ENCODE measurements around the gene CDC42EP3.

The CDC42EP3 gene

GRCh38 chr2:37676274-37676673 is 4.8 kb upstream of the CDC42EP3 start:
- in situ Hi-C loops (cut with MboI; ENCODE audit: low pct_unique_long_range_greater_than_20kb, low sequenced_read_pairs, unreplicated experiment), result no loop called here
- TF ChIP-seq, protein P1, sequence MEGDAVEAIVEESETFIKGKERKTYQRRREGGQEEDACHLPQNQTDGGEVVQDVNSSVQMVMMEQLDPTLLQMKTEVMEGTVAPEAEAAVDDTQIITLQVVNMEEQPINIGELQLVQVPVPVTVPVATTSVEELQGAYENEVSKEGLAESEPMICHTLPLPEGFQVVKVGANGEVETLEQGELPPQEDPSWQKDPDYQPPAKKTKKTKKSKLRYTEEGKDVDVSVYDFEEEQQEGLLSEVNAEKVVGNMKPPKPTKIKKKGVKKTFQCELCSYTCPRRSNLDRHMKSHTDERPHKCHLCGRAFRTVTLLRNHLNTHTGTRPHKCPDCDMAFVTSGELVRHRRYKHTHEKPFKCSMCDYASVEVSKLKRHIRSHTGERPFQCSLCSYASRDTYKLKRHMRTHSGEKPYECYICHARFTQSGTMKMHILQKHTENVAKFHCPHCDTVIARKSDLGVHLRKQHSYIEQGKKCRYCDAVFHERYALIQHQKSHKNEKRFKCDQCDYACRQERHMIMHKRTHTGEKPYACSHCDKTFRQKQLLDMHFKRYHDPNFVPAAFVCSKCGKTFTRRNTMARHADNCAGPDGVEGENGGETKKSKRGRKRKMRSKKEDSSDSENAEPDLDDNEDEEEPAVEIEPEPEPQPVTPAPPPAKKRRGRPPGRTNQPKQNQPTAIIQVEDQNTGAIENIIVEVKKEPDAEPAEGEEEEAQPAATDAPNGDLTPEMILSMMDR (IDR thresholded peaks at IDR 0.05; ENCODE audit: extremely low read depth, insufficient read depth, missing control alignments), result no peak
- no peak for DNase-seq (ENCODE audit: low spot score)

DNA sequence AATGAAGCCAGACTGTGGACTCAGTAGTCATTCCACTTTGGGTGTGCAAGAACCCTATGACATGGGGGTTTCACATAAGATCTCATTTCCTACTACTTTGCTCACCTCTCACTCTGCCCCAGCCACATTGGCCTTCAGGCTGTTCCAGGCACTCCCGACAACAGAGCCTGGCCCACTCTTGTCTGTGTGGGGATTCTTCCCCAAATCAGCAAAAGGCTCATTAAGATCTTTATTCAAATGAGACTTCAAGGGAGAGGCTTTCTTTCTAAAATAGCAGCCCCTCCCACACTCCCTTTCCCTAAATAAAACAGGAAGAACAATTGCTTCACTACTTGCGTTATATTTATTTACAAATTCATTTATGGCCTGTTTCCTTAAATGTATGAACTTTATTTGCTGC is 3.5 kb upstream of the CDC42EP3 start:
- TF ChIP-seq, protein P1 (IDR thresholded peaks at IDR 0.05; ENCODE audit: extremely low read depth, insufficient read depth, missing control alignments), result no peak
- in situ Hi-C loops (cut with MboI; ENCODE audit: low pct_unique_long_range_greater_than_20kb, low sequenced_read_pairs, unreplicated experiment), result no loop called here
- DNase-seq (ENCODE audit: low spot score), result no peak

- TF ChIP-seq, protein P1 (IDR thresholded peaks at IDR 0.05; ENCODE audit: extremely low read depth, insufficient read depth, missing control alignments), result no peak
- in situ Hi-C loops (cut with MboI; ENCODE audit: low pct_unique_long_range_greater_than_20kb, low sequenced_read_pairs, unreplicated experiment), result no loop called here
- no peak for DNase-seq (ENCODE audit: low spot score)
These were observed 1.4 kb upstream of the CDC42EP3 start for GRCh38 chr2:37672870-37673184.

GRCh38 chr2:37672104-37672869 is 845 bp upstream of the CDC42EP3 start:
- TF ChIP-seq, protein P1 (IDR thresholded peaks at IDR 0.05; ENCODE audit: extremely low read depth, insufficient read depth, missing control alignments), result no peak
- in situ Hi-C loops (cut with MboI; ENCODE audit: low pct_unique_long_range_greater_than_20kb, low sequenced_read_pairs, unreplicated experiment), result no loop called here
- DNase-seq (ENCODE audit: low spot score), result peak; percentile 90

- TF ChIP-seq, protein P1 (IDR thresholded peaks at IDR 0.05; ENCODE audit: extremely low read depth, insufficient read depth, missing control alignments), result no peak
- in situ Hi-C loops (cut with MboI; ENCODE audit: low pct_unique_long_range_greater_than_20kb, low sequenced_read_pairs, unreplicated experiment), result no loop called here
- no peak for DNase-seq (ENCODE audit: low spot score)
These were observed 318 bp upstream of the CDC42EP3 start for GRCh38 chr2:37671816-37672103.

DNA sequence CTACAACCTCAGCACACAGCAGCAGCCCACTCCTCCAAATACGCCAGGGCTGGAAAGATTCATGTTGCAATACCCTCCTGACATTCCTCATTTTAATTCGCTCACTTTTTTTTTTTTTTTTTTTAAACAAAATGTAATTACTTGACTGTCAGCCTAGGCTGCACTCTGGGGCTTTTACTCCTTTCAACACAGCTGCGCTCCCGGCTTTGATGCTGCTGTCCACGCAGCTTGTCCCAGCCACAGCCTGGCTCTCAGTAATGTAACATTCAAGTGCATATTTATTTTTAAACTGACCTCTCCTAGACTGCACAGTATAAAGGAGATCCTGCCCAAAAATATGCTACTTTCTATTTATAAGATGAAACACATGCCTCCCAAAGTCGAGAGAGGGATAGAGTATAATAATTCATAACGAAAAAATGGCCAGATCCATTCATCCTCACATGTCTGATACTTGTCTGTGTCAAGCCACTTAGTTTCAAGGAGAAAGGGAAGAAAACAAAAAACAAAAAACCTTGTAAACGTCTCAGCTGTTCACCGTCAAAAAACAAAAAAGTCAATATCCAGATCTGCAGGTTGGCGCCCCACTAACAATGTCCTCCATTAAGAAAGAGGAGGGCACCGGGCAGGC is 949 bp downstream of the CDC42EP3 start:
- in situ Hi-C loops (cut with MboI; ENCODE audit: low pct_unique_long_range_greater_than_20kb, low sequenced_read_pairs, unreplicated experiment), result no loop called here
- no peak for DNase-seq (ENCODE audit: low spot score)

More for the DNA sequence above, 949 bp downstream of the CDC42EP3 start:
- TF ChIP-seq, protein P1 (IDR thresholded peaks at IDR 0.05; ENCODE audit: extremely low read depth, insufficient read depth, missing control alignments), result no peak
